ENCODE data around the gene SEMA5A.

DNA sequence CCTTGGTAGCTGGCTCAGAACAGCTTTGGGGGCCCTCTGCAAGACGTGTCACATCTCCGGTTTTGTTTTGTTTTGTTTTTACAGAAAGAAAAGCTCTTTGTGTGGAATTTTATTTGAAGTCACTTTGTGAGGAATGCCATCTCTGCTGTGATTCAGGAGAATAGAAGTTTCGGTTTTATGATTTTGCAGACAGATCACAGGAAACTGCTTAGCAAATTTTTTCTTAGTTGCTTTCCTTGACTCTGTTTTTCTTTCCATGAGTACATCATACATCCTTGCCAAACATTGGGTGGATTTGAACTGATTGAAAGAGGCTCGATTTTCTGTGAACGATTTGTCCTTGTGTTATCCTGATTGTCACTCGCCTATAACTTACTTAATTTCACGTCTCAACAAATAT is 5.1 kb downstream of the SEMA5A start:
- TF ChIP-seq CTCF (IDR thresholded peaks at IDR 0.05) (no peak), EP300 (IDR thresholded peaks at IDR 0.05; ENCODE audit: low read depth) (no peak), POLR2A (IDR thresholded peaks at IDR 0.05) (no peak)
